AG08396 (cell line): ENCODE data around the gene CFAP97.
"Not testable (repeated sequence)": the region's sequence is repeated elsewhere in the genome, so short reads cannot be mapped to it uniquely, and the experiment has no call there.

Experiments
- DNase-seq: peaks from one replicate; pipeline ENCODE4 v3.0.0; 2012; ENCODE audit warnings: low spot score, mixed read lengths

The CFAP97 gene

GRCh38 chr4:185203486-185204237 lies at the start of gene CFAP97:
Gene CFAP97 (minus strand): TSS chr4:185204000. CDS start chr4:185191196, 12,804 bp downstream.
- DNase-seq, result peak; percentile 97

GRCh38 chr4:185249105-185249504 lies 45.3 kb upstream of the CFAP97 start:
- DNase-seq, result no peak

- DNase-seq, result no peak
These were observed 44.7 kb upstream of the CFAP97 start for GRCh38 chr4:185248393-185249039.

- no peak for DNase-seq
These were observed 43.4 kb upstream of the CFAP97 start for GRCh38 chr4:185247151-185247550.

GRCh38 chr4:185246453-185246852 lies 42.7 kb upstream of the CFAP97 start:
- no peak for DNase-seq

- DNase-seq, result no peak
These were observed 41.0 kb upstream of the CFAP97 start for GRCh38 chr4:185244763-185245162.

GRCh38 chr4:185243879-185244278 lies 40.1 kb upstream of the CFAP97 start:
- DNase-seq, result no peak

GRCh38 chr4:185242749-185243533 lies 39.1 kb upstream of the CFAP97 start:
- no peak for DNase-seq

GRCh38 chr4:185240486-185240885 lies 36.7 kb upstream of the CFAP97 start:
- DNase-seq, result not testable (repeated sequence)

- DNase-seq, result no peak
These were observed 35.0 kb upstream of the CFAP97 start for GRCh38 chr4:185238750-185239149.

- peak; percentile 77 for DNase-seq
These were observed 34.4 kb upstream of the CFAP97 start for GRCh38 chr4:185238215-185238681.

- DNase-seq, result no peak
These were observed 33.4 kb upstream of the CFAP97 start for GRCh38 chr4:185237175-185237574.

- no peak for DNase-seq
These were observed 32.2 kb upstream of the CFAP97 start for GRCh38 chr4:185235843-185236503.

GRCh38 chr4:185235119-185235842 lies 31.5 kb upstream of the CFAP97 start:
- no peak for DNase-seq

GRCh38 chr4:185232370-185232769 lies 28.6 kb upstream of the CFAP97 start:
- no peak for DNase-seq

- DNase-seq, result no peak
These were observed 25.4 kb upstream of the CFAP97 start for GRCh38 chr4:185229021-185229818.

- DNase-seq, result no peak
These were observed 24.0 kb upstream of the CFAP97 start for GRCh38 chr4:185227713-185228278.

GRCh38 chr4:185227131-185227551 lies 23.3 kb upstream of the CFAP97 start:
- DNase-seq, result no peak

GRCh38 chr4:185225940-185226339 lies 22.1 kb upstream of the CFAP97 start:
- DNase-seq, result no peak

GRCh38 chr4:185224597-185224996 lies 20.8 kb upstream of the CFAP97 start:
- DNase-seq, result no peak
